ENCODE results near the gene FMN1.

FMN1 gene

GRCh38 chr15:32982001-32982400 lies 212.5 kb downstream of the FMN1 start:
- POLR2A ChIA-PET (ENCODE audit: low non-redundant PET), result no interaction called here
- no peak for DNase-seq (ENCODE audit: low spot score)
- CTCF ChIA-PET, result no interaction called here
- TF ChIP-seq CTCF (conservative IDR thresholded peaks at IDR 0.05; ENCODE audit: low read depth), result no peak
- H3K27ac ChIP-seq, result no peak overlapping the region

GRCh38 chr15:32981536-32981935 lies 213.0 kb downstream of the FMN1 start:
- no peak for TF ChIP-seq CTCF (conservative IDR thresholded peaks at IDR 0.05; ENCODE audit: low read depth)
- H3K27ac ChIP-seq, result no peak overlapping the region
- no peak for DNase-seq (ENCODE audit: low spot score)
- ChIA-PET CTCF (no interaction called here), POLR2A (ENCODE audit: low non-redundant PET) (no interaction called here)

- CTCF ChIA-PET, result interaction anchor here (0.7 kb wide), 1 partner anchor 13 kb away, joined by 3 read pairs; no protein-coding TSS in a partner anchor
- H3K27ac ChIP-seq, result no peak overlapping the region
- POLR2A ChIA-PET (ENCODE audit: low non-redundant PET), result interaction anchor here (0.6 kb wide), 2 partner anchors 11 to 966 kb away, joined by 6 to 9 read pairs; no protein-coding TSS in a partner anchor
- no peak for TF ChIP-seq CTCF (conservative IDR thresholded peaks at IDR 0.05; ENCODE audit: low read depth)
- no peak for DNase-seq (ENCODE audit: low spot score)
These were observed 214.8 kb downstream of the FMN1 start for GRCh38 chr15:32979710-32980109.

- ChIA-PET CTCF (no interaction called here), POLR2A (ENCODE audit: low non-redundant PET) (no interaction called here)
- no peak overlapping the region for H3K27ac ChIP-seq
- no peak for DNase-seq (ENCODE audit: low spot score)
- TF ChIP-seq CTCF (conservative IDR thresholded peaks at IDR 0.05; ENCODE audit: low read depth), result no peak
These were observed 217.0 kb downstream of the FMN1 start for GRCh38 chr15:32977506-32977905.

- DNase-seq (ENCODE audit: low spot score), result no peak
- no peak for TF ChIP-seq CTCF (conservative IDR thresholded peaks at IDR 0.05; ENCODE audit: low read depth)
- POLR2A ChIA-PET (ENCODE audit: low non-redundant PET), result no interaction called here
- CTCF ChIA-PET, result no interaction called here
- H3K27ac ChIP-seq, result no peak overlapping the region
These were observed 219.8 kb downstream of the FMN1 start for GRCh38 chr15:32974691-32975090.

GRCh38 chr15:32972686-32973085 lies 221.8 kb downstream of the FMN1 start:
- no peak for TF ChIP-seq CTCF (conservative IDR thresholded peaks at IDR 0.05; ENCODE audit: low read depth)
- DNase-seq (ENCODE audit: low spot score), result no peak
- CTCF ChIA-PET, result no interaction called here
- POLR2A ChIA-PET (ENCODE audit: low non-redundant PET), result no interaction called here
- no peak overlapping the region for H3K27ac ChIP-seq

- TF ChIP-seq CTCF (conservative IDR thresholded peaks at IDR 0.05; ENCODE audit: low read depth), result no peak
- no peak overlapping the region for H3K27ac ChIP-seq
- CTCF ChIA-PET, result no interaction called here
- POLR2A ChIA-PET (ENCODE audit: low non-redundant PET), result no interaction called here
- no peak for DNase-seq (ENCODE audit: low spot score)
These were observed 223.7 kb downstream of the FMN1 start for GRCh38 chr15:32970847-32971246.
